ENCODE results near the gene TRAPPC12.
"Not testable (repeated sequence)": the region's sequence is repeated elsewhere in the genome, so short reads cannot be mapped to it uniquely, and the experiment has no call there.

TRAPPC12 gene

DNA sequence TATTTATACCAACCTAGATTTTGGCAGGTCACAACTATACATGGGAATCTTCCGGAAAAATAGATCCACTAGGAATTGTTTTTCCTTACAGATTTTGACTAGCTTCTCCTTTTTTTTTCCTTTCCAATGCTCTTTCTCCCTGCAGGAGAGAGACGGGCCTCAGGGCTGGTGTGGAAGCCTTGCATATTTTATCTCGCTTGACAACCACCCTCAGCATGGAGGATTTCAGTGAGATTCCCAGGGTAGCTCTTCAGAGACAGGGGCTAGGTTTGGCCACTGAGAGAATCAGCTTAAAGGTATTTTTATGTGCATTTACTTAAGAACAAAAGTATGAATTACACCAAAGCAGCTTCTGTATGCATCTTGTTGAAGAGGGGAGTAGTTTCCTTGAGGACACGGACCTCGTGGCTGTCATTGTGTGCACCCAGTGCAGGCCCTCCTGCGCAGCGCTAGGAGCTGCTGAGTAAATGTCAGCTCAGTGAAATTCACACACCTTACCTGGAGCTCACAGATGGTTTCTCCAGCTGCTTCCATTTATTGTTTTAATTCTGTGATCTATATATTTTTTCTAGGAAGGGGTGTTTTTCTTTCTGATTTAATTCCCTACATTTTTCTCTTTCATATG is 54.4 kb downstream of the TRAPPC12 start:
- no peak for DNase-seq

DNA sequence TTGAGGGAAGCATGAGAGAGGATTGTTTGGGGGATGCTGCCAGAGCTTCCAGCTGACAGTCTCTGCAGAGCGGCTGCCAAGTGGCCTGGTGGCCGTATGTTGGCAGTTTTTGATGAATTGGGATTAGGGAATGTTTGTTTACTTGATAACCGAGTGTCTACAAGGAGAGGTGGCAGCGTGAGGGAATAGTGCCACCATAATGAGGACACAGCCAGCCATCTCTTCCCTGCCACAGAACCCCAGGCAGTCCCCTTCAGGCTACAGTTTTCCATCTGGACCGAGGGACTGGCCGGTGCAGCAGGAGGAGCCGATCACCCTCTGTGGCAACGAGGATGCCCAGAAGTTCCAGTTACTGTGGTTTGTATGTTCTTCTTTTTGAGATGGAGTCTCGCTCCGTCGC is 55.2 kb downstream of the TRAPPC12 start:
- DNase-seq: no peak

DNA sequence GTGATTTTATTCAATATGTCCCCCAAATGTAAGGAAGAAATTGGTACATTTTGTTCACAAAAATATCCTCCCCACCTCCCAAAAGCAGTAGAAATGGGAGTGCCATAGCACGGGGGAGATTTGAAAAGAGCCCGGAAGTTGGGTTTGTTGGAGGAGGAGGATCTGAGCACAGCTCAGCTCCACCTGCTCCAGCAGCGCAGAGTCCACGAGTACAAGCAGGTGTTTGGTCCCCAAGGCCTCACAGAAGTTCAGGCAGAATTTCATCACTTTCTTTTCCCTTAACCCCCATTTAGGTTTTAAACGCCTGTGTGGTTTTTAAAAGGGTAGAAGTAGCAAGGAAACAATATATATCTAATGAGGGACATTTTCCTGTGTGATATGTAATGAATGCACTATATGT is 56.0 kb downstream of the TRAPPC12 start:
- DNase-seq: no peak

DNA sequence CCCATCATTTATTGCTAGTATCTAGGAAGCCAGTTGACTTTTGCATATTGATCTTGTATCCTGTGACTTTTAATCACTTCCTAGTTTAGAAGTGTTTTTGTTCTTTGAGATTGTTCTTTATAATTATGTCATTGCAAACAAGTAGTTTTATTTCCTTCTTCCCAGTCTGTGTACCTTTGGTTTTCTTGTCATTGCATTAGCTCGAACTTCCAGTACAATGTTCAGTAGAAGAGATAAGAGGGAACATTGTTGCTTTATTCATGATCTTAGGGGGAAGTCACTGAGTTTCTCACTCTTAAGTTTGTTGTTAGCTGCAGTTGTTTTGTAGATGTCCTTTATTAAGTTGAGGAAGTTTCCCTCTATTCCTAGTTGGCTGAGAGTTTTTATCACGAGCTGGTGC is 61.0 kb downstream of the TRAPPC12 start:
- no peak for DNase-seq

DNA sequence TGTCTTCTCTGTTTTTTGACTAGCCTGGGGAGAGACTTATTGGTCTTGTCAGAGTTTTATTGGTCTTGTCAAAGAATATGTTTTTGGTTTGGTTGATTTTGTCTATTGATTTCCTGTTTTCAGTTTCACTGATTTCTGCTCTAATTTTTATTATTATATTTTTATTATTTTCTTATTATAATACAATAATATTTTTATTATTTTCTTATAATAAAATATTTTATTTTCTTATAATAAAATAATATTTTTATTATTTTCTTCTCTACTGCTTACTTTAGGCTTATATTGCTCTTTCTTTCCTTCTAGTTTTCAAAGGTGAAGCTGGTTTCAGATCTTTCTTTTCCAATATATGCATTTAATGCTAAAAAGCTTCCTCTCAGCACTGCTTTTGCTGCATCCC is 62.0 kb downstream of the TRAPPC12 start:
- DNase-seq: no peak

DNA sequence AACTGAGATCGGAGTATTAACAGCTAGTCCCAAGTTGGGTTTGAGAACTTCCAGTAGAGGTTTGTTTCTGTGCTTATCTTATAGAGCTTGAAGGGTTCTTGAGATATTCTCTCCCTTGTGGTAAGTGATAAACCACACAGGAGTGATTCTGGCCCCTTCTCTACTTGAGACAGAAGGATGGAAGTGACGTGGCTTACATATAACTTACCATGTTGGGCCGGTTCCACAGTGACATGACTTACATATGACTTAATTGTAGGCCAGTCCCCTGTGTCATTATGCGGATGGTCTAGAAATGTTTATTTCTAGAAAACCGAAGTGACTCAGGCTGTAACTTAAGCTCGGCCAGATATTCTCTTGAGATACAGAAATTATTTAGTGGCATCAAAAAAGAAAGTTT is 62.7 kb downstream of the TRAPPC12 start:
- no peak for DNase-seq

DNA sequence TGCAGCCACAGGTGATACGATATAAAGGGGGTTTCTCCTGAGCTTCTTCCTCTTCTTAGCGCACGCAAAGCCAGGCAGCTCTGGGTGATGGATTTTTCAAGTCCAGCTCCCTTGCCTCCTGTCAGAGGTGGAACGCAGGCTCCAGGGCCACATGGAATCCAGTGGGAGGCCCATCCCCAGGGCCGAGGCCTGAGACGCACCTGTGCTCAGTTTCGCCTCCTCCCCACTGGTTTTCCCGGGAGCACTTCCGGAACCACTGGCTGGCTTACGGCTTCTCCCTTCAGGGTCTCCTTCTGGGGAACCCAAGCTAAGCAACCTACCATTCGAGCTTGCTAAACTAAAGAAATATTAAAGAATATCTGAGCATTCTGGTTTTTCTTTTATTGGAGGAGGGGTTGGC is 63.6 kb downstream of the TRAPPC12 start:
- no peak for DNase-seq

DNA sequence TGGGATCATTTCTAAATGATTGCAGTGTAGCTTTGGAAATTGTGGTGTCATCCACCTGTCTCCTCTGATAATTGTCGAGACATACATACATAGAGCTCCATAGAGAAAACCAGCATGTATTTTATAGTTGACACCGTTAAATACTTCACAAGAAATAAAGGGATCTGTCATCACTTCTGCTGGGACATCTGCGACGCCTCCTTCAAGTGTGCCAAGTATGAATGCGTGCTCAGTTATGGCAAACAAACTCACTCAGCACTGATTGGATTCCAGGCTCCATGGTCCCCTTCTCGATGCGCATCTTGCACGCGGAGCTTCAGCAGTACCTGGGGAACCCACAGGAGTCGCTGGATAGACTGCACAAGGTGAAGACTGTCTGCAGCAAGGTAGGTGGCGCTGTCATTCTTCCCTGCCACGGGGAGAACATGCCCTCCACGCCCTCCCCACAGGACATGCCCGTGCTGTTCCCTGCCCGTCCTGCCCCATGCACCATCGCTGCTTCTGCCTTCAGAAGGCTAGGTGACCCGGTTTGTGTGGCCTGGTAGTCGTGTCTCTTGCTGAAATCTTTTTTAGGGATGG is 64.1 kb downstream of the TRAPPC12 start:
- DNase-seq: no peak

DNA sequence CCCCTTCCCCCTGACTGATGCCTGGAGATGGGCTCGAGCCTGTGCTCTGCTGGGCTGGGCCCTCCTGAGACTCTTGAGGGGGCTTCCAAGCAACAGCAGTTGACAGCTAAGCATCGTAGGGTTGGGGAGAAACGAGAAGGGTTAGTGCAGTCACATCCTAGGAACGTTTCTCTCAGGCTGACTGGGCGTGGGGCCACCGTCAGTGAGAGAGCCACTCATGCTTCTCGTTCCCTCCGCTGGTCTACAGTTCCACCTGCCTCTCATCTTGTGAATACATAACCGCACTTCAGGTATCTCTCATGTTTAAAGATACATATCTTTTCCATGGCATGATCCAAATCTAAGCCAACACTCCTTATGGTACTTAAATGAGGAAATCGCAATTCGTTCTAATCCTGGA is 66.4 kb downstream of the TRAPPC12 start:
- DNase-seq: no peak

DNA sequence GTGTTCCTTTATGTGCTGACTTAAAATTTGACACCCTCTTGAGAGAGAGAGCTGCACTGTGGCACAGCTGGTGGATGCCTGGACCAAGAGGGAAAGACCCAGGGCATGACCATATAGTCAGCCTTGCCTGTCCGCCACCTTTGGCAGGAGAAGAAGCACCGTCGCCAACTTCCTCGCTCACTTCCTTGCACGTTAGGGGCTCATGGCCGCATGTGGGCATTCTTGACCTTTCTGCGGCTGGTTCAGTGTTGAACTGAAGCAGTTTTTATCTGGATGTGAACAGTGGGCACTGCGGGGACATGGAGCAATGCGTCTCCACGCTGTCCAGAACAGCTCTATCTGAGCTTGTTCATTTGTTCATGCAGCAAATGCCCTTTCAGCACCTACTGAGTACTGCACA is 66.9 kb downstream of the TRAPPC12 start:
- no peak for DNase-seq

DNA sequence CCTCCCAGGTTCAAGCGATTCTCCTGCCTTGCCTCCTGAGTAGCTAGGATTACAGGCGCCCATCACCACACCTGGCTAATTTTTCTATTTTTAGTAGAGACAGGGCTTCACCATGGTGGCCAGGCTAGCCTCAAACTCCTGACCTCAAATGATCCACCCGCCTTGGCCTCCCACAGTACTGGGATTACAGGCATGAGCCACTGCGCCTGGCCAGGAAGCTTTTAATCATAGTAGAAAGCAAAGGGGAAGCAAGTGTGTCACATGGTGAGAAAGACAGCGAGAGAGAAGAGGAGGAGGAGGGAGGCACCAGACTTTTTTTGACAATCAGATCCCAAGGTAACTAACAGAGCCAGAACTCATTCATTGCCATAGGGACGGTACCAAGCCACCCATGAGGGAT is 67.7 kb downstream of the TRAPPC12 start:
- not testable (repeated sequence) for DNase-seq

DNA sequence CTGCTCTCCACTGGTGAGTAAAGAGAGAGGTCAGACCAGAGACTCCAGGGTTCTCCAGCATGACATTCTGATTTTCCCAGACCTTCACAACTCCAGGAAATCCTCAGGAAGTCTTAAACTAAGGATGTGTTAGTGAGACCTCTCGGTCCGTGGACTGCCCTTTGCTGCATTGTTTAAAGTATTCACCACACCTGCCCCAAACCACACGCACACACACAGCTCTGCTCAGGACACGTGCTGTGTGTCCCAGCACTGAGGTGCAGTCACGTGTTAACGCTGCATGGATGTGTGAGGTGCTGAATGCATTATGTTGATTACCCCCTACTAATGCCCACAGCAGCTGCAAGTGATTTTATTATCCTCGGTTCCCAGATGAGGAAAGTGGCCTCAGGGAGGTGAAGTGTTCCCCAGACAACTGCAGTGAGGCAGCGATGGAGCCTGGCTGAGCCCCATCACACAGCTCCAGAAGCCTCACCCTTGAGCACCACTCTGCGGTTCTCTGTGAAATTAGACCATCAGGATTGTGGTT is 68.4 kb downstream of the TRAPPC12 start:
- no peak for DNase-seq

DNA sequence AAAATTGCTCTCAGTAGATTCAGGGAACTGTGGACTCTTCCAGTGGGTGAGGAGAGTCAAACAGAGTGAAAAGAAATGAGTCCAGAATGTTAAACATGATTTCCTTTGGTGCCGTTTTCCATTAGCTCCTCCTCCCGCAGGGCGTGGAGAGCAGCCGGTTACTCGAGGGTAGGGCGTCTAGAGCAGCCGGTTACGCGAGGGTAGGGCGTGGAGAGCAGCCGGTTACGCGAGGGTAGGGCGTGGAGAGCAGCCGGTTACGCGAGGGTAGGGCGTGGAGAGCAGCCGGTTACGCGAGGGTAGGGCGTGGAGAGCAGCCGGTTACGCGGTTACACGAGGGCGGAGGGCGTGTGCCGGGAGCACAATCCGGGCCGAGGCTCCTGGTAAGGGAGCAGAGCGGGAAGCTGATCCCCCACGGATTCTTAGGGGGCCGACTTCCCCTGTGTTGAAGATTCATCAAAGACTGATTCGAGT is 69.0 kb downstream of the TRAPPC12 start:
- not testable (repeated sequence) for DNase-seq

DNA sequence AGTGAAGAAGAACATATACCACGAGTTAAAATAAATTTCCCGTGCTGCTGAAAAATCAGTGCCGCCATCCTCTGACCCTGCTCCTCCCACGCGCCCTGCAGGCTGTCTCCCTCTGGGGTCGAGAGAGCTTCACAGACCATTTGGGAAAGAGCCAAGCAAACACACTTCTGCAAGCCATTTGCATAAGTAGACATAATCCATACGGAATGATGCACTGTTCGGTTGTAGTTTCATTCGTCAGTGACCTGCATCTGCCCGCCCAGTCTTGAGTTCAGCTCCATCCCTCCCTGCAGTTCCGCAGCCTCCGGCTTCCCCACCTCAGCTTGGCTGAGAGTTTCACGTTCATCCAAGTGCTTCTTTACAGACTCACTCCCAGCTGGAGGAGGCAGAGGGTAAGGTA is 69.6 kb downstream of the TRAPPC12 start:
- DNase-seq: peak; percentile 23

DNA sequence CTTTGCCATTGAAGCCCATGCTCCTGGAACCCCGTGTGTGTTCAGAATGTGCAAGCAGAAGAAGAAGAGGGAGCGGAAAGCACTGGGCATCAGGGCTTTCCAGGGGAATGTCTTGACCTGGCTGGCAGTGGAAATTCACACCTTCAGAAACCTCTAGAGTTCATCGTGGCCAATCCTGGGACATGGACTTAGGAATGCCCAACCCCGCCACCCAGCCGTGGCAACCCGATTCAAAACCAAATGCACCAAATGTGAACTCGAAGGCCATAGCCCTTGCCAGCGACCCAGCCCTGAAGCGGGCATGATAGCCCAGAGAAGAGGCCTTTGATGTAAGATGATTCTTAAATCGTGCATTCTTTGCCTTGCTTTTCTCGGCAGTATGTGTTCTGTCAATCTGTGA is 70.4 kb downstream of the TRAPPC12 start:
- no peak for DNase-seq

DNA sequence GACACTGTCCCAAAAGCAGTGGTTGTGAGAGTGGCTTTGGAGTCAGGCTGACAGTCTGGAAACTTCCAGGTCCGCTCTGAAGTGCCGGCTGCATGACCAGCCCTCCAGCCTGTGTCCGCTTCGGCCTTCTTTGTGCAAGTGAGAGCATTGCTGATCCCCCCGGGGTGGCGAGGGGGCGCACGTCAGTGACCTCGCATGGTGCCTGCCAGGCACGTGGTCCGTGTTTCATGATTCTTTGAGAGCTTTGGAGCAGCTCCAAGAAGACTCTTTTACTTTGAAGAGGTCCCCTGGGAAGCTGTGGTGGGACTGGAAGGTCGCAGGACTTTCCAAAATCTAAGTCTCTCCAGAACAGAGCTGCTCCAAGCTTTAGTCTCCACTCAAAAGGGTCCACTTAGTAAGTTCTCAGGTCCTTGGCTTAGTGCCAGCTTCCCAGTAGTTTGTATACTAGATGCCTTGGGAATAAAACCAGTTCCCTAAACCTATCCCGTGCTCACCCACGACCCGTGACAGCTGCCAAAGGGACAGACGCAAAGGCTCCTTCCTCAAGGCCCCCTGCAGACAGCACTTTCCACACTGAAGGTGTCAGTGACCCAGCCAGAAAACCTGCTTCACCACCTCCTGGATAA is 71.0 kb downstream of the TRAPPC12 start:
- no peak for DNase-seq

DNA sequence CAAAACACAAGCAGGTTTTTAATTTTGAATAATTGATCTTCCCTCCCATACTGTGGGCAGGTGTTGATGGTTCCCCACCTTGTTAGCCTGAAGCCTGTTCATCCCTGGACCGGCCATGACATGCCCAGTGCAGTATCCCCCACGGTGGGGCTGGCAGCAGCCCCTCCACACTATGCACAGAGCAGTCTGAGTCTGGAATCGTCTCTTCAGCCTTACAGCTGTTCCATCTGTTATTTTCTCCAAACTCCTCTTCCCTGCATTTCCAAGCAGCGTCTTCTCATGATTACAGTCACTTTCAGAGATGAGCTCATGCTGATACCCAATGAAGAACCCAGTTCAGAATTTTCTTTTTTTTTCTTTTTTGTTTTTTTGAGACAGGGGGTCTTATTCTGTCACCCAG is 71.7 kb downstream of the TRAPPC12 start:
- no peak for DNase-seq

DNA sequence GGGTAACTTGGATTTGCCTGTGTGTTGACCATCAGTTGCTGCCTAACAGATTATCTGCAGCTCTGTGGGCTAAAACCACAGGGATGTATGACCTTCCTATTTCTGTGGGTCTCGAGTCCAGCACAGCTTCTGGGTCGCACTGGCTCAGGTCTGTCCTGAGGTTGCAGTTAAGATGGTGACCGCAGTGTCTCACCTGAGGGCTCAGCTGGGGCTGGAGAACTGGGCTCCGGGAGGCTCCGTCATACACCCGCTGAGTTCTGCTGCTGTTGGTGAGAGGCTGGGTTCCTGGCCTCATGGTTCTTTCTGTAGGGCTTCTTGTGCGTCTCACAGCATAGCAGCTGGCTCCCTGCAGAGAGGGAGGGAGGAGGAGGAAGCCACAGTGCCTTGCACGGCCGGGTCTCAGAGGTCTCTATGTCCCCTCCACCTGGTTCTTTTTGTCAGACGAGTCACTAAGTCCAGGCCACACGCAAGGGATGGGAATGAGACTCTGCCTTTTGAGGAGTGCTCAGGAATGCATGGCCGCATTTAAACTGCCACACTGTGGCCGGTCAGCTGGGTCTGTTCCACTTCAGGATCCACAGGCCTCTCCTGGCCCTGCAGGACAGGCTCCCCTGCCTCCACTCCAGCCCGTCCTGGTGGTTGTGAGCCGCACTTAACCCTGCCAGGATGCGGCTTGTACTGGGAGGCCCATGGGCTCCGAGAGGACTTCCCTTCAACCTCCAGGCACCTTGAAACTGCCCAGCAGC is 72.6 kb downstream of the TRAPPC12 start:
- DNase-seq: no peak

DNA sequence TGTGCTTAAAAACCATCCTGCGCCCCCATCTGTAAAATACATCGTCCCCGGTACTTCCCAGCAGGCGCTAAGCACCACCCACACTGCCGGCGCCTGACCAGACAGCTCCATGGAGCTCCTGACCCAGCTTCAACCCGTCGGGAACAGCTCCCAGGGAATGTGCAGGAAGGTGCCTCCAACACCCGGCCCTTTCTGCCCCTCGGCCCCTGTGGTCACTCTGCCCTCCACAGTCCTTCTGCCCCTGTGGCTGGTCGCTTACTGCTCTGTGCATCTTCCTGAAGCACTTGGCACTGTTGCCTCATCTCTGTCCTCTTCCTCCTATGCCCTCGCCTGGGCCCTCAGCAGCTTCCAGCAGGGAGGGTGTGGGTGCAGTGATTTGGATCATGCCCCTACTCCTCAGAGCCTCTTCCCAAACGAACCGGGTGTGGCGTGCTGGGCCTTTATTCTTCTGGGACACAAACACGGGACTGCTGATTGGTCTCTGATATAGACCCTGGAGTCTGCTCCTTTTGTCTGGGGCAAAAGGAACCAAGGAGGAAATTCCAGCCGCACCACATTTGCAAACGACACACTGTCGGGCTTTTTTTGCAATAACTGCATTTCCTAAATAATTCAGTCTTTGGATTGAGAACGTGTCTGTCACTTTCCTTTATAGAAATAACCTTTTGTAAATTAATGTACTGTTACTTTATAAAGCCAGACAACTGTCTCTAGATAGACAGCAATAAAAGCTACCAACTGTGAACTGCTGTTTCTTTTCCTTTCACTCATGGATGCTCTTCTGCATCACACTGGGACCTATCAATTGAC is 73.9 kb downstream of the TRAPPC12 start:
- no peak for DNase-seq

DNA sequence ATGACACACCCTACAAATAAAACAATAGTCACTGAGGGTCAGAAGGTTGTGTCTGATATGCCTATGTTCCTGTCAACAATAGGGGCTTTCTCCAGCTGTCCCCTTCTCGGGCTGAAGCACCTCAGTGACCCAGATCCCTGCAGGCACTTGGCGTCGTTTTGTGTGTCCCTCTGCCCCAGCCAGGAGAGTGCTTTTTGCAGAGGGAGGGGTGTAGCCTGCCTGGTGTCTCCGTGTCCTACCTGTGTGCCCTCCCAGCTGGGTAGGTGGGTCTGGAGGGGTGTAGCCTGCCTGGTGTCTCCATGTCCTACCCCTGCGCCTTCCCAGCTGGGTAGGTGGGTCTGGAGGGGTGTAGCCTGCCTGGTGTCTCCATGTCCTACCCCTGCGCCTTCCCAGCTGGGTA is 74.5 kb downstream of the TRAPPC12 start:
- not testable (repeated sequence) for DNase-seq

DNA sequence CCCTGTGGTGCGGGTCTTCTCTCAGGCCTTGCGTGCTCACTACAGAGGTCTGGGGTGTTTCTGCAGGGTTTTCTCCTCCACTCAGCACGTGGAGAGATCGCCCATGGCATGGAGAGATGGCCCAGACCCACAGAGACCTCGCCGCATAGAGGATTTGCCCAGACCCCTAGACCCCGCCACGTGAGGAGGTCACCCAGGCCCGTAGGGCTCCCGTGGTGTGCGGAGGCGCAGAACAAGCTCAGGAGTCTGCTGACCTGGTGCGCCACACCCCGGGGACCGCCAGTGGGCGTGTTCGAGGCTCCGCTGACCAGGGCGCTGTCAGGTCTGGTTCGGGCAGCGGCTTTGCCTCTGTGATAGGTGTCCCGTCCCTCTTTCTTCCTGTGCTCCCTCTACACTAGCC is 75.3 kb downstream of the TRAPPC12 start:
- DNase-seq: no peak

DNA sequence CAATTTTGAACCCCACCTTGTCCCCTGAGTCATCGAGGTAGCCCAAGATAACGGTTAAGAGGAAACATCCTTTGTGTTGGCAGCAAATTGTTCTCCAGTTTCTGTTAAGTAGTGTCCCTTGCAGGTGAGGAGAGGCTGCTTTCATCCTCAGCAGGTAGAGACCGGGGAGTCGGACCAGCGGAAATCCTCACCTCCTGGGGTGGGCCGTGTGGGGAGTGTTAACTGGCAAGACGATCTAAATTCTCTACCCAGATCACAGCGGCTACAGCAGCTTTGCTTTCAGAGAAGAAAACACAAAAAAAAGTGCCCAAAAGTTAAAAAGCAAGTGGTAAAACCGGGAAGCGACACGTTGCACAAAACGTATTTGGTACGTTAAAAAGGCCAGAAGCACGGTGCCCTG is 76.6 kb downstream of the TRAPPC12 start:
- no peak for DNase-seq

Data from fibroblast of skin of scalp (primary cell).